HG03025 (cell line): ENCODE data around the gene SCART1.
"Not testable (repeated sequence)": the region's sequence is repeated elsewhere in the genome, so short reads cannot be mapped to it uniquely, and the experiment has no call there.

ENCODE experiments used
- ATAC-seq: cut with Tn5 transposase; IDR thresholded peaks from one replicate; pipeline ENCODE4 v1.9.1; 2021; ENCODE audit warnings: mild to moderate bottlenecking, moderate library complexity; ENCODE audit not compliant: unreplicated experiment, low FRiP score

SCART1 gene

GRCh38 chr10:133511408-133511807 is 57.7 kb downstream of the SCART1 start:
- ATAC-seq = no peak

- ATAC-seq = no peak
Measured at GRCh38 chr10:133511907-133512528, 58.3 kb downstream of the SCART1 start.

- no peak for ATAC-seq
Measured at GRCh38 chr10:133515471-133515870, 61.7 kb downstream of the SCART1 start.

- ATAC-seq = no peak
Measured at GRCh38 chr10:133516057-133516456, 62.3 kb downstream of the SCART1 start.

- not testable (repeated sequence) for ATAC-seq
Measured at GRCh38 chr10:133518517-133518916, 64.8 kb downstream of the SCART1 start.
